B cell (primary cell): ENCODE measurements around the gene TAF10. TPM values are rescaled to one million over a fixed set of nuclear protein-coding genes. Genes with fewer than 3 reads are reported as not detected.

Experiments used
- ATAC-seq: fragments of 200-7000 bp; cut with Tn5 transposase; one replicate; pipeline ENCODE4 v1.10.0; 2021; ENCODE audit warnings: low read depth, mild to moderate bottlenecking, moderate number of reproducible peaks, moderate library complexity
- CTCF ChIA-PET: fragments of 350-600 bp; sonication (Branson Sonifier 250); formaldehyde crosslinking; loops from one replicate; lab custom pipeline; 2021; ENCODE audit warnings: antibody characterized with exemption, inconsistent platforms; lab: Charles Lee
- POLR2A ChIA-PET: fragments of 350-600 bp; sonication (Branson Sonifier 250); formaldehyde crosslinking; loops from one replicate; lab custom pipeline; 2021; ENCODE audit warnings: antibody characterized with exemption; lab: Charles Lee
- DNase-seq: peaks from one replicate; pipeline ENCODE4 v3.0.0; 2013
- H2AFZ ChIP-seq: 2 replicates; pipeline ENCODE4 v1.6.1; 2012; ENCODE audit warnings: mild to moderate bottlenecking, low read depth, low read length; ENCODE audit not compliant: insufficient read depth, poor library complexity, severe bottlenecking
- H3K27ac ChIP-seq, 2 donors: 1 replicate in 1 of 2; 2 replicates in 1 of 2; pipeline ENCODE4 v1.5.1; 2012 to 2013; ENCODE audit warnings: low read length in 2 of 2, mild to moderate bottlenecking in 2 of 2, moderate library complexity in 1 of 2
- H3K27me3 ChIP-seq, 4 experiments: fragments of 200-600 bp in 1 of 4; sonication (generic) in 1 of 4; replicated peaks in 1 of 4; 1 replicate in 2 of 4; 2 replicates in 2 of 4; pipeline versions ENCODE4 v1.6.1 to v1.7.0; 2013 to 2016; ENCODE audit warnings: low read length in 3 of 4, mild to moderate bottlenecking in 2 of 4, mixed read lengths in 1 of 4, moderate library complexity in 1 of 4; ENCODE audit not compliant: insufficient read depth in 4 of 4, control insufficient read depth in 3 of 4; ENCODE audit errors: control extremely low read depth in 1 of 4
- H3K36me3 ChIP-seq, 2 experiments: replicated peaks in 1 of 2; 1 replicate in 1 of 2; 2 replicates in 1 of 2; pipeline versions ENCODE4 v1.6.1 to v1.7.1; 2013; ENCODE audit warnings: low read length in 1 of 2; ENCODE audit not compliant: insufficient read depth in 2 of 2, control insufficient read depth in 1 of 2; ENCODE audit errors: control extremely low read depth in 1 of 2, extremely low read depth in 1 of 2
- H3K4me1 ChIP-seq, 2 donors: fragments of 200-600 bp in 1 of 2; sonication (generic) in 1 of 2; 1 replicate in 1 of 2; 2 replicates in 1 of 2; pipeline versions ENCODE4 v1.5.1 to v1.6.1; 2013 to 2017; ENCODE audit warnings: low read length in 2 of 2; ENCODE audit not compliant: control insufficient read depth in 2 of 2, insufficient read depth in 2 of 2
- H3K4me2 ChIP-seq: replicated peaks from 2 replicates; pipeline ENCODE3; 2012; ENCODE audit warnings: mild to moderate bottlenecking, low read depth, low read length; ENCODE audit not compliant: poor library complexity, severe bottlenecking
- H3K4me3 ChIP-seq, 5 experiments: fragments of 200-600 bp in 1 of 5; sonication (generic) in 1 of 5; 1 replicate in 3 of 5; 2 replicates in 2 of 5; pipeline versions ENCODE4 v1.5.1 to v1.7.0; 2011 to 2016; ENCODE audit warnings: low read length in 4 of 5, mild to moderate bottlenecking in 4 of 5, low read depth in 2 of 5, control low read depth in 1 of 5, moderate library complexity in 1 of 5; ENCODE audit not compliant: insufficient read depth in 1 of 5; ENCODE audit errors: control extremely low read depth in 1 of 5, extremely low read depth in 1 of 5
- H3K79me2 ChIP-seq: fragments of 200-600 bp; sonication (generic); one replicate; pipeline ENCODE4 v1.6.0; 2016; ENCODE audit warnings: low read length; ENCODE audit not compliant: control insufficient read depth, insufficient read depth
- H3K9ac ChIP-seq: fragments of 200-600 bp; sonication (generic); 2 replicates; pipeline ENCODE4 v1.6.1; 2017; ENCODE audit warnings: mild to moderate bottlenecking, low read length, moderate library complexity
- H3K9me3 ChIP-seq, 3 donors: one replicate each; pipeline versions ENCODE4 v1.6.1 to v1.7.1; 2013; ENCODE audit warnings: low read length in 2 of 3; ENCODE audit not compliant: control insufficient read depth in 2 of 3, insufficient read depth in 1 of 3; ENCODE audit errors: control extremely low read depth in 1 of 3
- H4K20me1 ChIP-seq: 2 replicates; pipeline ENCODE4 v1.6.0; 2012; ENCODE audit warnings: mild to moderate bottlenecking, low read length; ENCODE audit not compliant: insufficient read depth, control insufficient read depth, poor library complexity, severe bottlenecking
- H3K27ac Mint-ChIP-seq: one replicate; pipeline ENCODE4 v1.8.0; 2021; ENCODE audit warnings: mixed read lengths
- H3K27me3 Mint-ChIP-seq: one replicate; pipeline ENCODE4 v1.8.0; 2021; ENCODE audit warnings: mixed read lengths
- H3K4me1 Mint-ChIP-seq: one replicate; pipeline ENCODE4 v1.8.0; 2021; ENCODE audit warnings: mixed read lengths
- H3K4me3 Mint-ChIP-seq: one replicate; pipeline ENCODE4 v1.8.0; 2021; ENCODE audit warnings: mixed read lengths
- H3K9me3 Mint-ChIP-seq: one replicate; pipeline ENCODE4 v1.8.0; 2022; ENCODE audit warnings: mixed read lengths; ENCODE audit not compliant: insufficient read depth
- EZH2 ChIP-seq: IDR thresholded peaks from 2 replicates; pipeline ENCODE4 v1.6.1; 2012; ENCODE audit warnings: borderline replicate concordance, low read depth, mild to moderate bottlenecking, moderate library complexity, low read length; ENCODE audit not compliant: insufficient read depth, poor library complexity, severe bottlenecking
- WGBS: methylation state at CpG from one replicate; pipeline ENCODE4 v1.1.5; 2013; ENCODE audit warnings: missing lambda C conversion rate; ENCODE audit not compliant: insufficient coverage; 5-methylcytosine and 5-hydroxymethylcytosine counted together
- intact Hi-C: fragments of 100-400 bp; cut with micrococcal nuclease; formaldehyde crosslinking; loops from one replicate; pipeline ENCODE4 v1.10.0; 2022
- polyA plus RNA-seq: library from polyadenylated mRNA; depleted of rRNA; stranded (reverse); fragments of >200 nt; gene quantifications from 2 replicates; pipeline ENCODE4 v1.2.3, GENCODE V29; 2012
- total RNA-seq, 2 donors: library from RNA; stranded (reverse); fragments of 120-200 nt in 1 of 2; gene quantifications; 1 replicate in 1 of 2; 2 replicates in 1 of 2; pipeline versions ENCODE4 v1.2.3 to v1.2.4, GENCODE V29; 2013 to 2022
- TF ChIP-seq, protein P1 (sequence below): fragments of 200-600 bp; IDR thresholded peaks from one replicate; pipeline ENCODE4 v1.8.0; 2022; ENCODE audit warnings: antibody characterized with exemption, mild to moderate bottlenecking

Gene TAF10
- total and polyA plus RNA-seq, 2 donors (not counting 1 experiment from before 2014, with no cell fraction given), result 114 to 156 TPM

GRCh38 chr11:6640985-6641701, 29.1 kb upstream of the TAF10 start:
- ATAC-seq (no peak), DNase-seq (no peak)
- no peaks in the 10 kb centered on the region for H3K9me3 ChIP-seq
- WGBS, result 96% methylated on average over 26 of the region's 26 CpGs
- H3K4me1 ChIP-seq, result peaks cover 20 to 26% of the 10 kb centered on the region in 2 donors
- Mint-ChIP-seq H3K4me1 (no peaks in the 10 kb centered on the region), H3K27ac (no peak overlapping the region), H3K27me3 (no peaks in the 10 kb centered on the region), H3K4me3 (no peak overlapping the region), H3K9me3 (no peaks in the 10 kb centered on the region)
- no peak overlapping the region for H3K4me3 ChIP-seq
- TF ChIP-seq EZH2, result no peak
- TF ChIP-seq, protein P1, sequence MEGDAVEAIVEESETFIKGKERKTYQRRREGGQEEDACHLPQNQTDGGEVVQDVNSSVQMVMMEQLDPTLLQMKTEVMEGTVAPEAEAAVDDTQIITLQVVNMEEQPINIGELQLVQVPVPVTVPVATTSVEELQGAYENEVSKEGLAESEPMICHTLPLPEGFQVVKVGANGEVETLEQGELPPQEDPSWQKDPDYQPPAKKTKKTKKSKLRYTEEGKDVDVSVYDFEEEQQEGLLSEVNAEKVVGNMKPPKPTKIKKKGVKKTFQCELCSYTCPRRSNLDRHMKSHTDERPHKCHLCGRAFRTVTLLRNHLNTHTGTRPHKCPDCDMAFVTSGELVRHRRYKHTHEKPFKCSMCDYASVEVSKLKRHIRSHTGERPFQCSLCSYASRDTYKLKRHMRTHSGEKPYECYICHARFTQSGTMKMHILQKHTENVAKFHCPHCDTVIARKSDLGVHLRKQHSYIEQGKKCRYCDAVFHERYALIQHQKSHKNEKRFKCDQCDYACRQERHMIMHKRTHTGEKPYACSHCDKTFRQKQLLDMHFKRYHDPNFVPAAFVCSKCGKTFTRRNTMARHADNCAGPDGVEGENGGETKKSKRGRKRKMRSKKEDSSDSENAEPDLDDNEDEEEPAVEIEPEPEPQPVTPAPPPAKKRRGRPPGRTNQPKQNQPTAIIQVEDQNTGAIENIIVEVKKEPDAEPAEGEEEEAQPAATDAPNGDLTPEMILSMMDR, result no peak
- ChIA-PET CTCF (no interaction called here), POLR2A (no interaction called here)
- no peak overlapping the region for H2AFZ ChIP-seq
- intact Hi-C loops, result no loop called here
- no peak overlapping the region for H3K27ac ChIP-seq
- no peaks in the 10 kb centered on the region for H3K36me3 ChIP-seq
- no peaks in the 10 kb centered on the region for H4K20me1 ChIP-seq
- H3K27me3 ChIP-seq, result no peaks in the 10 kb centered on the region
- H3K79me2 ChIP-seq, result no peaks in the 10 kb centered on the region
- no peak overlapping the region for H3K4me2 ChIP-seq
- no peak overlapping the region for H3K9ac ChIP-seq
